GM10847 (cell line): ENCODE data around the gene PHYH.
A peak's percentile ranks its signal among the peaks of the same experiment; 100 is the strongest.

Source experiments
- POLR2A ChIP-seq: IDR thresholded peaks from 2 replicates; pipeline ENCODE4 v1.6.1; 2011; ENCODE audit not compliant: insufficient read length; ENCODE audit errors: extremely low read depth

The PHYH gene

DNA sequence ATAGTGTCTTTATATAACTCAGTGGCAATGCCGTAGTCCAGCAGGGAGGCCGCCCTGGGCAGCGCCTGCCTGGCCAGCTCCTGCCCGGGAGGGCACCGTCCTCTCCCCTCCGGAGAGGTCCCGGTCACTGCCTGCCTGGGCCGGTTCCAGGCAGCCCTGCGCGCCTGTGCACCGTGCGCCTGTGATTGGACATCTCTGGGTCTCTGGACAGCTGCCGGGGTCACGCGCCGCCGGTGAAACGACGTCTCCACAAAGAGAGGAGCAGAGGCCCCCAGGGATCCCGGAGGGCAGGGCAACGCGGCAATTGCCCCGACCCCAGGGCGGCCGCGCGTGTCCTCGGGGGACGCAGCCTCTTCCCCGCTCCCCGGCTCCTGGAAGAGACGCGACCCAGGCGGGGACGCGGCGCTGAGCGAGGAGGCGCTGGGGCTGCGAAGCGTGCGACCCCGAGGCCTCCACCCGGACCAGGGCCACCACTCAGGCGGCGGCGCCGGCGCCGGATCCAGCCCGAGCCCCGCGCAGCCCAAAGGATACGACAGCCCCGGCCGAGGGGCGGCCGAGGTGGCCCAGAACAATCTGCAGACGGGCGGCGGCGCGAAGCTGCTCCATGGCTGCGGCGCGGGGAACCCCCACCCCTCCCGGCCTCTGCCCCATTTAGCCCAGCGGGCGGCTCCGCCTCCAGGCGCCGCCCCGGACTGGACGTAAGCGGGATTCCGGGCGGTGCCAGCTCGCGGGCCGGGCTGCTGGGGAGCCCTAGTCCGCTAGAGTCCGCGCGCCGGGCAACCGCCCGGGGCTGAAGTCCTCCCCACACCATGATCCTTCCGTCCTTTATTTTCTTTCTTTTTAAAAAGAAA, at the start of gene PHYH:
Gene PHYH, minus strand, starts transcription at position 628 of the 851 bp plus-strand sequence. Its CDS starts 22 bp downstream, at position 606.
- TF ChIP-seq POLR2A: peak; percentile 53

DNA sequence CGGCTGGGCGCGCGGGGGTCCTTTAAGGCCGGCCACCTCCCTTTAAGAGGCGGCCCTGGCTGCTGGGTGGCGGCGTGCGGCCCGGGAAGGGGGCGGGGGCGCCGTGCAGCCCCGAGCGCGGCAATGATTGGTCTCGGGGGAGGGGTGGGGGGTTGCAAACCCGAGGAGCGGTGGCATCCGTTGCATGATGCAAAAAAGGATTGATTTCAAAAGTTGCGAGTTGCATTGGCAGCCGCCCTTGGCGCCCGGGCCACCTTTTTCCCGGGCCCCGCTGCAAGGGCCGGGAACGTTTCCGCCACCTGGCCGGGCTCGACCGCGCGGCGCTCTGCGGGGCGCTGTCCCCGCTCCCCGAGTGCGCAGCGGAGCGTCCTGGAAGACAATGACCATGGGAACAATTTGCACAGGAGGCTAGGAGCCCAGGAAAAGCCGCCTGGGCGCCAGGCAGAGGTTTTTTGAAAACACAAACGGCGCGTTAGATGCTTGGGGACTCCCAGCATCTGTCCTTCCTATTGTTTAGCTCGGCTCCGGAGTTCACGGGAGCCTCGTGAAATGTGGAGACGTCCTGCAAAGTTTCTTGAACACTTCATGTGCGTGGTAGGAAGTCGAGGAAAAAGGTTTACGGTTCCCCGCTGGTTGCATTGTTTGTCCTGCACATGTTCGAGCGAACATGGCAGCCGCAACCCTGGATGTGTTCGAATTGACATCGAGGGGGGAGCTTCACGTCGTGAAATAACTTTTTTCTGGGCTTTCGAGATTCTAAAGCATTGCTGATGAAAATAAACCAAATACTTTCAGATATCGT, 48.6 kb upstream of the PHYH start, which contains the start of gene SEPHS1:
Gene SEPHS1, minus strand, starts transcription at position 78 of the 802 bp plus-strand sequence. CDS start 3,343 bp downstream, outside the sequence.
- peak; percentile 14 for TF ChIP-seq POLR2A

DNA sequence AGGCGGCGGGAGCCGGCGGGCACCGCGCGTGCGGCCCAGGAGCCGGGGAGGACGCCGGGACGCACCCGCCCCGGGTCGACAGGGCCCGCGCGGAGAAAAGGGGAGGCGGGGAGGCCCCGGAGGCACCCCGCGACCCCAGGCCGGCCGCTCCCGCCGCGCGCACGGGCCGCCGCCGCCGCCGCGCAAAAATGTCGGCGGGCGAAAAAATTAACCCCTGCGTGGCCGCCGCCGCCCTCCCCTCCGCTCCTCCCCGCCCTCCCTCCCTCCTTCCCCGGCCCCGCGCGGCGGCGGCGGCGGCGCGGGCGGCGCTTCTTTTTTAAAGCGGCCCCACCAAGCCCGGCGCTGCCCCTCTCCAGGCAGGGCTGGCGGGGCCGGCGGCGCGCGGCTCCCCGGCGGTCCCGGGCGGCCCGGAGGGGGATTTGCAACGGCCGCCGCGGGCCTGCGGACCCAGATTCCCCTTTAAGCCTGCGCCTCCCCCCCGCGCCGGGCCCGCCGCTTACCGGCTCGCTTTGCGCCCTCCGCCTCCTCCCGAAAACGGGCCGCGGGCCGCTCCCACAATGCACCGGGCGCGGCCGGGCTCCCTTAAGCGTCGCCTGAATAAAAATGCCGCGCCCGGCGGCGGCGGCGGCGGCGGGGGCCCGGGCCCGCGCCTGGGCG, 47.8 kb upstream of the PHYH start:
- no peak for TF ChIP-seq POLR2A

DNA sequence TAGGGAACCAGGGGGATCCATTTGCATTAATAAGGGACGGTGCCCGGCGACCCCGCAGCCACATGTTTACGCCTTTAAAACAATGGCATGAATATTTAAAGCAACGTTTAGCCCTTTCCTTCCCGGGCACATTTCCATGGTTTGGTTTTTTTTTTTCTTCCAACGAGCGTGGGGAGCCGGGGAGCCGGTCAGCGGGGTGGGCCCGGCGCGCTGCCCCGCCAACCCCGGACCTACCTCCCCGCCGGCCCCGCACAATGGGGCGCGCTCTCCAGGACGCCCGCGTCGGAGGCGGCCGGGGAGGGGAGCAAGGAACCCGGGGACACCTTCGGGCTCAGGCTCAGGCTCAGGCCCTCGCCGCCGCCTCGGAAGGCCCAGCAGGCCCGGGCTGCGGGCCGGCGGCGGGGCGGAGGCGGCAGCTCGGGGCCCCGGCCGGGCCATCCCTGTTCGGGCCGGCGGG, 47.2 kb upstream of the PHYH start:
- no peak for TF ChIP-seq POLR2A

DNA sequence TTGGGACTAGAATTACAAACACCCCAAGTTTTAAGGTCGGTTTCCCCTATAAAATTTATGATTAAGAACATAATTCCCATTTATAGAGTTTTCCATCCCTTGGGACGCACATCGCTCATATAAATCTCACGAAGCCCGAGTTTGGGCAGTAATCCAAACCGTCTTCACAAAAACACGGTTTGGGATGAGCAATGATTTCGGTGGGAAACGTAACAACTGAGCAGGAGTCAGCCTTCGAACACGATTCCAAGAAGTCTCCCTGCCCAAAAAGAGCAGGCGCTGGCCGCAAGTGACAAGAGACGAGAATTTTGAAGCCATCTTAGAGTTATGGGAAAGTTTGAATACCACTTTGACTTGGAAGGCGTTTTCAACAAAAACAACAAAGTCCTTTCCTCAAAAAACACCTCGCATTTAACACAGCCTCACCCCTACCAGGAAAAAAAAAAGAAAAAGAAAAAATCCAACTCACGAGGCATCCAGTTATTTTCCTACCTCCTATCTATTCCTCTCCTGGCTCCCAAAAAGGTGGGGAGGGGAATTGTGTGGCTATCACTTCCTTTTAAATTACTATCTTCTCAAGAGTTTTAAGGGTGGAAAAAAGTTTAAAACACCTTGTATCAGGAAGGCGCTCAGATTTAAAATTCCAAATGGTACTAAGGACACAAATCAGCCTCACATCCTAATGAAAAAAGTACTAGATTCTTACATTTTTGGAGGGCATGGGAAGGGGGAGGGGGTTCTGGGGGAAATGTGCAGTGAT, 46.6 kb upstream of the PHYH start:
- no peak for TF ChIP-seq POLR2A

DNA sequence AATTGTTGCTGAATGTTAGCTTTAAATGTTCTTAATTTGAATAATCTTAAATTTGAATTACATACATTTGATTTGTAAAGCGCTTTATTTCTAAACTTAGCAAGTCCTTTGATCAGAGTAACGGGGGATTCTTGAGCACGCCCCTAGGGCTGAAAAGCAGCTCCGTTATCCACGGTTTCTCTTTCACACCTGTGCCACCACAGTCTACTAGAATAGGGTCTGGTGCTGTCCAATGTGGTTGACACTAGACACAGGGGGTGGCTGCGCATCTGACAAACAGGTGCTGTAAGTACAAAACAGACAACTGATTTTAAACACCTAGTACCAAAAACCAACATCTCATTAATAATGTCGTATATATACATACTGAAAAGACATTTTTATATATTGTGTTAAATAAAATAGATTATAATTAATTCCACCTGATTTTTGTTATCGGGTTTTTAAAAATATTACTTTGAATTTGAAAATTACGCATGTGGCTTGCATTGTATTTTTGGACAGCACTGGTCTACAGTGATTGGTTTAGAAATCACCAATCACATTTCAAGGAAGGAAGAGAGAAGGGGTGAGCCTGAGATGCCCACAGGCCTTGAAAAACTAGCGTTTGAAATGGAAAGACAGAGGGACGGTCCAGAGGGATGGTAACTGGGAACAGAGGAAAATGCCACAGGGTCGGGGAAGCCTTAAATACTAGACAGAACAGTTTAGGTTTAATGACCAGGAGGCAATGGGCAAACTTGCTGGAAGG, 40.9 kb upstream of the PHYH start:
- TF ChIP-seq POLR2A: no peak

DNA sequence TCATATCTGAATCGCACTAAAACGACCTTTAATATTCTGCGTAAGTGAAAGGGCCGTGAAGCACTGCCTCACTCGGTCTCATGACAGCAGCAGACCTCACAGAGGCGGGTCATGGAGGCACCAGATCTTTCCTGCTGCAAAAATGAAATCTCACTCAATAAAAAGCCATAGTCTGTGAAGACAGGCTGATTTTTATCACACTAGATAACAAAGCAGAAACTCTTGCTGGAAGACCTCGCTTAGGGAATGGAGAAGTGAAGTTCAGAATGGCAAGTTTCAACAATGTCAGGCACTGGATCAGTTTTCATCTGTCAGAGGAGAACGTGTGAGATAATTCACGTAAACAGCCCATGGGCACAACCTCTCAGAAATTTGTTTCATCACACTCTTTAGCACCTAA, 40.2 kb upstream of the PHYH start:
- TF ChIP-seq POLR2A: no peak

DNA sequence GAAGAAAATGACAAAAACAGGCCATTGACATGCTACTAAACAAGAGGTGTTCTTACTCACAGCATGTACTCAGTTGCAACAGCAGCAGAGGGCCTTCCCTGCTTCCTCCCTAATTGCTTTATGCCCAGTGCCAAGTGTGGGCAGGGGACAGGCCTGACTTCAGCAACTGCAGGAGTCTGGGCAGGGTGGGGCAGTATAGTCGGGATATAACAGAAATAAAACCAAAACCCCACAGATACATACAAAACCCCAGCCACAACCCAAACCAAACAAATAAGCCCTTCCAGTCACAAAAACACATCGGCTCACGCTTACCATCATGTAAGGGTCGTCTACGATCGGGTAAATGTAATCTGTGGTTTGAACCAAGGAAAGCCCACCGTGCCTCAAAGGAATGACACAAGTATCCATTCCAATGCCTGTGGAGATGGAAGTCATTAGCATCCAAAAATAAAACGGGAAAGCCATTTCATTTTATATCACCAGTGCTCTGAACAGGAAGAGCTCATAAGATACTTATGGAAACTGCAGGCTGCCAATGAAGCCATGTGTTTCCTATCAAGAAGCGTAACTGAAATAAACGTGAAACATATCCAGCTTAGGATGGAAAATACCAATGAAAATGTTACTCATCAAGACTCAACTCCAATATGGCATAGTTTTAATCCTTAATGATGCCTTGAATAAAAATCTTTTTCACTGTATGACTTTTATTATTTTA, 38.7 kb upstream of the PHYH start:
- TF ChIP-seq POLR2A: no peak

DNA sequence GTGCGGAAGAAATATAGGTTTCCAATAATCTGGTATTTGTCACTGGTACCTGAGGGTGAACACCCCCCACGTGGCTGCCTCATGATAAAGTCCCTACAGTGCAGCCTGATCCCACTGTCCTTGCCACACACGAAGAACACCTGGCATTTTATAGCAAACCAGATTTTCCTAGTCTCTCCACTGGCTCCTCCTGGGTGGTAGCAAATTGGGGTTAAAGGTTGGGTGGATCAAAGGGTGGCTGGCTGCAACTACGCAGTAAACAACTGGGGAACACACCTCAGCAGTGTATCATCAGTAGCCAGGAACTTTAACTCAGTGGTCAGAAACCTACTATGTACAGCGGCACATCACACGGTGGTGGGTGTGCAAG, 37.9 kb upstream of the PHYH start:
- TF ChIP-seq POLR2A: no peak

DNA sequence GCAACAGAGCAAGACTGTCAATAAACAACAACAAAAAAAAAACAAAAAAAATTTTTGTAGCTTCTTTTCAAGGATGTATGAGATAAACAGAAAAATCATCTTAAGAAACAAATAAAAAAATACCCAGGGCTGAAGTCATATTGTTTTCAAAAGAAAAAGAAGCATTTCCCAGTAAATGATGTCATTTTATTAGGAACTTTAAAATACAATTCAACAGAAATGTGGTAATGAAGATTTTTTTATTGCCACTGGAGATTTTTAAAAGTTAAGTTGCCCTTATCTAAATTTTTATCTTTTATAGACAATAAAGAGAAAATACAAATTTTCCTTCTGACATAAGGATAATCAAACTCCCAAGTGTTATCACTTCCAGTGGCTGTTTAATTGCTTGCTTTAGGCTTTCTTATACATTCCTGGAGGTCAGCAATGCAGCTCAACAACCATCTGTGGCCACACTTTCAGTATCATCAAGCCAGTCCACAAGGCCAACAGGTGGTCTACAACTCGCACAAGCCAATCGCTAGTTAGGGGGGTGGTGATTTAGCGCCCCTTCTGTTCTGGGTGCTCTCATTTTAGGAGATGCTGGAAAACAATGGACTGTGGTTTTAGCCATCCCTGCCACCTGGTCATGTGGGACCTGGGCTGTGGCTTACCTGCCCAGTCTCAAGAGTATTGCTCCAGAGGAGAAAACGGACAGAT, 37.4 kb upstream of the PHYH start:
- no peak for TF ChIP-seq POLR2A

DNA sequence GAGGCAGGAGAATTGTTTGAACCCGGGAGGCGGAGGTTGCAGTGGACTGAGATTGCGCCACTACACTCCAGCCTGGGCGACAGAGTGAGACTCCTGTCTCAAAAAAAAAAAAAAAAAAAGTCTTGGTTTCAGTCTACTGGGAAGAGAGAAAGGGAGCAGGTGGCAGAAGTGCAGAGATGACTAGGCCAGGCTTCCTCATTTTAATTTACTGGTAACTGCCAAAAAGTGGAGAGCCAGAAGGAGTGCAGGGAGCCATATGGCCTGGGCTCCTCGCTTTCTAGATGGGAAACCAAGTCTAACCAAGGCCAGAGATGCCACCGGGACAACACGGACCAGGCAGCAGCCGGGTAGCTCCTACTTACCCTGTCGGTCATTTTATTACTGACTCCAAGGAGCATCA, 36.0 kb upstream of the PHYH start:
- no peak for TF ChIP-seq POLR2A

DNA sequence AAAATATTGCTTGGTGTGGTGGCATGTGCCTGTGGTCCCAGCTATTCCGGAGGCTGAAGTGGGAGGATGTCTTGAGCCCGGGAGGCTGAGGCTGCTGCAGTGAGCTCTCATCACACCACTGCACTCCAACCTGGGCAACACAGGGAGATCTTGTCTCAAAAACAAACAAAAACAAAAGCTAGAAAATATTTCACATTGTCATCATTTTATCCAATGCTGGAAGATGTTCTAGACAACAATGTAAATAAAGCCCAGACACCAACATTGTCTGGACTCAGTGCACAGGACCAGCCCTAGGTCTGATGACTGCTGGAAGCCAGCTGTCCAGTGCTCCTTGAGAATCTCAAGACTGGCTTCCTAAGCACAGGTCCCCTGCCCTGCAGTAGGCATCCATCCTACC, 34.7 kb upstream of the PHYH start:
- TF ChIP-seq POLR2A: no peak

DNA sequence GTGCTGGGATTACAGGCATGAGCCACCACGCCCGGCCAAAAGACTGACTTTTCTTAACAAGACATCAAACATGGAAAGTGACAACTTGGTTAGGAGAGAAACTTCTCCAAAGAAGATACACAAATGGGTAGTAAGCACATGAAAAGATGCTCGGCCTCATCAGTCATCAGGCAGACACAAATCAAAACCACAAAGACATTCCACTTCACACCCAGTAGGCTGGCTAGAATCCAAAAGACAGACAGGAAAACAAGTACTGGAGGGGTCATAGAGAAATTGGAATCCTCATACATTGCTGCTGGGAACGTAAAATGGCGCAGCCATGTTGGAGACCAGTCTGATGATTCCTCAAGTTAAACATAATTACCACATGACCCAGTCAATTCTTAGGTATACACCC, 31.8 kb upstream of the PHYH start:
- no peak for TF ChIP-seq POLR2A
